Breast epithelium (tissue), 3 donors: Measurements from ENCODE around the gene IL37.

Experiments used
- POLR2AphosphoS5 ChIP-seq, 3 donors: sonication (generic); formaldehyde crosslinking; IDR thresholded peaks; one replicate each; pipeline ENCODE4 v1.6.1; 2017; ENCODE audit warnings: antibody characterized with exemption in 3 of 3
- TF ChIP-seq, protein P1 (sequence below), 3 donors: fragments of 450-650 bp; IDR thresholded peaks; one replicate each; pipeline ENCODE4 v1.5.1; 2016 to 2017; ENCODE audit warnings: antibody characterized with exemption in 3 of 3, mild to moderate bottlenecking in 3 of 3, moderate library complexity in 3 of 3

GRCh38 chr2:112881217-112881985 is 29.6 kb upstream of the IL37 start:
- TF ChIP-seq, protein P1, sequence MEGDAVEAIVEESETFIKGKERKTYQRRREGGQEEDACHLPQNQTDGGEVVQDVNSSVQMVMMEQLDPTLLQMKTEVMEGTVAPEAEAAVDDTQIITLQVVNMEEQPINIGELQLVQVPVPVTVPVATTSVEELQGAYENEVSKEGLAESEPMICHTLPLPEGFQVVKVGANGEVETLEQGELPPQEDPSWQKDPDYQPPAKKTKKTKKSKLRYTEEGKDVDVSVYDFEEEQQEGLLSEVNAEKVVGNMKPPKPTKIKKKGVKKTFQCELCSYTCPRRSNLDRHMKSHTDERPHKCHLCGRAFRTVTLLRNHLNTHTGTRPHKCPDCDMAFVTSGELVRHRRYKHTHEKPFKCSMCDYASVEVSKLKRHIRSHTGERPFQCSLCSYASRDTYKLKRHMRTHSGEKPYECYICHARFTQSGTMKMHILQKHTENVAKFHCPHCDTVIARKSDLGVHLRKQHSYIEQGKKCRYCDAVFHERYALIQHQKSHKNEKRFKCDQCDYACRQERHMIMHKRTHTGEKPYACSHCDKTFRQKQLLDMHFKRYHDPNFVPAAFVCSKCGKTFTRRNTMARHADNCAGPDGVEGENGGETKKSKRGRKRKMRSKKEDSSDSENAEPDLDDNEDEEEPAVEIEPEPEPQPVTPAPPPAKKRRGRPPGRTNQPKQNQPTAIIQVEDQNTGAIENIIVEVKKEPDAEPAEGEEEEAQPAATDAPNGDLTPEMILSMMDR (IDR thresholded peaks at IDR 0.05), result no peak
- TF ChIP-seq POLR2AphosphoS5 (IDR thresholded peaks at IDR 0.05), result no peak
